Loucy (cell line): ENCODE data around the gene DNAH6.
"Not testable (repeated sequence)": the region's sequence is repeated elsewhere in the genome, so short reads cannot be mapped to it uniquely, and the experiment has no call there.

ENCODE experiments used
- H2AFZ ChIP-seq: fragments of 200-600 bp; sonication (generic); 2 replicates; pipeline ENCODE4 v1.6.0; 2016; ENCODE audit warnings: antibody characterized with exemption, mild to moderate bottlenecking, low read length, moderate library complexity
- H3F3A ChIP-seq: fragments of 200-600 bp; 2 replicates; pipeline ENCODE4 v1.6.0; 2016; ENCODE audit warnings: antibody characterized with exemption, low read depth, mild to moderate bottlenecking
- H3K27me3 ChIP-seq: fragments of 200-600 bp; sonication (generic); 2 replicates; pipeline ENCODE4 v1.6.1; 2014; ENCODE audit warnings: low read length, mild to moderate bottlenecking; ENCODE audit not compliant: insufficient read depth, poor library complexity, severe bottlenecking
- H3K36me3 ChIP-seq: fragments of 200-600 bp; sonication (generic); 2 replicates; pipeline ENCODE4 v1.6.1; 2016; ENCODE audit warnings: low read length; ENCODE audit not compliant: insufficient read depth
- H3K4me1 ChIP-seq: fragments of 200-600 bp; sonication (generic); 2 replicates; pipeline ENCODE4 v1.5.1; 2014; ENCODE audit warnings: low read length, mild to moderate bottlenecking; ENCODE audit not compliant: insufficient read depth, poor library complexity, severe bottlenecking
- H3K4me2 ChIP-seq: fragments of 200-600 bp; sonication (generic); 2 replicates; pipeline ENCODE4 v1.6.0; 2014; ENCODE audit warnings: antibody characterized with exemption, low read length, low read depth, mild to moderate bottlenecking; ENCODE audit not compliant: poor library complexity, severe bottlenecking
- H3K4me3 ChIP-seq: fragments of 200-600 bp; sonication (generic); 2 replicates; pipeline ENCODE4 v1.5.1; 2014; ENCODE audit warnings: low read length, mild to moderate bottlenecking, mixed read lengths; ENCODE audit not compliant: poor library complexity, severe bottlenecking
- H3K79me2 ChIP-seq: fragments of 200-600 bp; sonication (generic); 2 replicates; pipeline ENCODE4 v1.6.1; 2014; ENCODE audit warnings: low read length; ENCODE audit not compliant: insufficient read depth
- H3K9ac ChIP-seq: fragments of 200-600 bp; sonication (generic); 2 replicates; pipeline ENCODE4 v1.6.0; 2014; ENCODE audit warnings: mild to moderate bottlenecking, low read depth, low read length, moderate library complexity; ENCODE audit not compliant: poor library complexity, severe bottlenecking
- H3K9me2 ChIP-seq: fragments of 200-600 bp; sonication (generic); replicated peaks from 2 replicates; pipeline ENCODE4 v1.6.1; 2016; ENCODE audit warnings: low read depth, low read length, mixed read lengths
- H3K9me3 ChIP-seq: fragments of 200-600 bp; sonication (generic); 2 replicates; pipeline ENCODE4 v1.6.1; 2014; ENCODE audit warnings: mild to moderate bottlenecking, antibody characterized with exemption, low read length, low read depth; ENCODE audit not compliant: insufficient read depth
- H4K20me1 ChIP-seq: fragments of 200-600 bp; sonication (generic); 2 replicates; pipeline ENCODE4 v1.6.0; 2014; ENCODE audit warnings: antibody characterized with exemption, low read length, mild to moderate bottlenecking; ENCODE audit not compliant: insufficient read depth, poor library complexity, severe bottlenecking
- EZH2phosphoT487 ChIP-seq: fragments of 200-600 bp; IDR thresholded peaks from 2 replicates; pipeline ENCODE4 v1.6.1; 2018; ENCODE audit warnings: antibody characterized with exemption, mild to moderate bottlenecking, moderate library complexity, borderline replicate concordance
- TF ChIP-seq, protein P1 (sequence below): fragments of 200-600 bp; sonication (generic); conservative IDR thresholded peaks from 2 replicates; pipeline ENCODE4 v1.5.1; 2014; ENCODE audit warnings: mild to moderate bottlenecking, antibody characterized with exemption, low read length

DNAH6 gene

DNA sequence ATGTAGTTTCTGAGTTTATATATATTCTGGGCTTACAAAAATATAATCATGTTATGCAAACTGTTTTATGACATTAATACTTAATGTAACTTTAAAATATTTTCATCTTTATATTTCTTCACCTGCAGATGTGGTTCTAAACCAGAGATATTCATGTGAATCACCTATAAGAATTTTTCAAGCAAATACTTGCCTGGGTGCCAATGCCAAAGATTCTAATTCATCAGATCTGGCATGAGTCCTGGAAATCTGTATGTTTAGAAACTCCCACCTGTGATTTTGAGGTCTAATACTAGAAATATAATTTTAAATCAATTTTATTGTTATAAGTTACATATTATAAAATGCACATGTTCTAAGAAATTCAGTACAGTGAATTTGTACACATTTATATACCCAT lies 19.9 kb upstream of the DNAH6 start:
- Histone ChIP-seq H3K9me3 (no peaks in the 10 kb centered on the region), H3K9ac (no peak overlapping the region), H3K79me2 (no peaks in the 10 kb centered on the region), H3F3A (no peaks in the 10 kb centered on the region), H3K4me3 (no peak overlapping the region), H3K36me3 (no peaks in the 10 kb centered on the region), H3K9me2 (no peaks in the 10 kb centered on the region), H4K20me1 (no peaks in the 10 kb centered on the region), H3K27me3 (no peaks in the 10 kb centered on the region), H3K4me2 (no peak overlapping the region), H3K4me1 (no peaks in the 10 kb centered on the region), H2AFZ (no peak overlapping the region)
- TF ChIP-seq, protein P1, sequence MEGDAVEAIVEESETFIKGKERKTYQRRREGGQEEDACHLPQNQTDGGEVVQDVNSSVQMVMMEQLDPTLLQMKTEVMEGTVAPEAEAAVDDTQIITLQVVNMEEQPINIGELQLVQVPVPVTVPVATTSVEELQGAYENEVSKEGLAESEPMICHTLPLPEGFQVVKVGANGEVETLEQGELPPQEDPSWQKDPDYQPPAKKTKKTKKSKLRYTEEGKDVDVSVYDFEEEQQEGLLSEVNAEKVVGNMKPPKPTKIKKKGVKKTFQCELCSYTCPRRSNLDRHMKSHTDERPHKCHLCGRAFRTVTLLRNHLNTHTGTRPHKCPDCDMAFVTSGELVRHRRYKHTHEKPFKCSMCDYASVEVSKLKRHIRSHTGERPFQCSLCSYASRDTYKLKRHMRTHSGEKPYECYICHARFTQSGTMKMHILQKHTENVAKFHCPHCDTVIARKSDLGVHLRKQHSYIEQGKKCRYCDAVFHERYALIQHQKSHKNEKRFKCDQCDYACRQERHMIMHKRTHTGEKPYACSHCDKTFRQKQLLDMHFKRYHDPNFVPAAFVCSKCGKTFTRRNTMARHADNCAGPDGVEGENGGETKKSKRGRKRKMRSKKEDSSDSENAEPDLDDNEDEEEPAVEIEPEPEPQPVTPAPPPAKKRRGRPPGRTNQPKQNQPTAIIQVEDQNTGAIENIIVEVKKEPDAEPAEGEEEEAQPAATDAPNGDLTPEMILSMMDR: no peak
- no peak for TF ChIP-seq EZH2phosphoT487

DNA sequence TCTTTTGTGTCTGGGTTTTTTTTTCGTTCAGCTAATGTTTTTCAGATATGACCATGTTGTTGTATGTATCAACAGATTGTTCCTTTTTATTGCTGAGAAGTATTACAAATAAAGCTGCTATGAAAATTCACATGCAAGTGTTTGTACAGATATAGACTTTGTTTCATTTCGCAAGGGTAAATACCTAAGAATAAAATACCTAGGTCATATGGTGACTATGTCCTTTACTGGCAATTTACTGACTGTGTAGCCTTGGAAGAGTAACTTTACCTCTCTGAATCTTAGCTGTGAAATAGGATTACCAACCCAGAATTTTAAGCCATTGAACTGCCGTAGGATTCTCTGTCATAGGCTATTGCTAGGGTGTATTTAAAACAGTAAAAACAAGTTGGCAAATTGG lies 19.0 kb upstream of the DNAH6 start:
- Histone ChIP-seq H3K9me2 (no peaks in the 10 kb centered on the region), H3K79me2 (no peaks in the 10 kb centered on the region), H4K20me1 (no peaks in the 10 kb centered on the region), H3K4me1 (no peaks in the 10 kb centered on the region), H3K27me3 (no peaks in the 10 kb centered on the region), H3K9me3 (no peaks in the 10 kb centered on the region), H3K4me3 (no peak overlapping the region), H3K4me2 (no peak overlapping the region), H3K36me3 (no peaks in the 10 kb centered on the region), H3F3A (no peaks in the 10 kb centered on the region), H3K9ac (no peak overlapping the region), H2AFZ (no peak overlapping the region)
- TF ChIP-seq EZH2phosphoT487: no peak
- TF ChIP-seq, protein P1: no peak

DNA sequence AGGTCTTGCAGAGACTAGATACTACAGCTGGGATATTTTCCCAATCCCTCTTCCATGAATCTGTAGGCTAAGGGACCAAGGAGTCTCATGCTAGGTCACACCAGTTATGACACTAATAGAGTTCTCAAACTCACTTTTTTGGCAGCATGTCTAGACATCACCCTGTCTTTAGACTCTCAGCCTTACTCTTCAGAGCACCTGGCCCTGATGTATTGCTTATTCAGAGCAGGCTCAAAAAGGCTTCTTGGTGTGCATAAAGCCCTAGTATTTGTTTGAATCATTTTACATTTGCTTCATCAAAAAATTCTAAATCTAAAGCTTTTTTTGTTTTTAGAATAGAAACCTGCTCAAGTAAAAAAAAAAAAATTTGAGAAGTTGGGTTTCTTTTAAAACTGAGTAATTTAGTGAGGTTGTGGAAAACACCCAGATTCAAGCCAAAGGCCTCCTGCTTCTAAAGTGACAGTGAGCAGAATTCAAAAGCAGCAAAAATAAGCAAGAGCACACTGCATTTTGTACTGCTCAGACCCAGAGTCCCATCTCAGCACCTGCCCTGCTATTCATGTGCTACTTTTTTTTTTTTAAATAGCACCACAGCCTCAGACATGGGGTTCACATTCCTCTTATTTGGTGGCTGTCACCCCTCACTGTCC lies 18.0 kb upstream of the DNAH6 start:
- H3K4me2 ChIP-seq: no peak overlapping the region

DNA sequence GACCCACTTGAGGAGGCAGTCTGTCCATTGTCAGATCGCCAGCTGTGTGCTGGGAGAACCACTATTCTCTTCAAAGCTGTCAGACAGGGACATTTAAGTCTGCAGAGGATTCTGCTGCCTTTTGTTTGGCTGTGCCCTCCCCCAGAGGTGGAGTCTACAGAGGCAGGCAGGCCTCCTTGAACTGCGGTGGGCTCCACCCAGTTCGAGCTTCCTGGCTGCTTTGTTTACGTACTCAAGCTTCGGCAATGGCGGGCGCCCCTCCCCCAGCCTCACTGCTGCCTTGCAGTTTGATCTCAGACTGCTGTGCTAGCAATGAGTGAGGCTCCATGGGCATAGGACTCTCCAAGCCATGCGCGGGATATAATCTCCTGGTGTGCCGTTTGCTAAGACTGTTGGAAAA lies 5.3 kb upstream of the DNAH6 start:
- H3K9me2 ChIP-seq, H3K4me1 ChIP-seq, H3K9ac ChIP-seq, H3K4me3 ChIP-seq, H2AFZ ChIP-seq, H3F3A ChIP-seq, H3K9me3 ChIP-seq, H3K36me3 ChIP-seq, H3K4me2 ChIP-seq, H4K20me1 ChIP-seq, H3K27me3 ChIP-seq, H3K79me2 ChIP-seq: not testable (repeated sequence)

More for the DNA sequence above, 18.0 kb upstream of the DNAH6 start:
- no peaks in the 10 kb centered on the region for H3K9me3 ChIP-seq
- no peak for TF ChIP-seq EZH2phosphoT487
- TF ChIP-seq, protein P1: no peak
- H3K36me3 ChIP-seq: no peaks in the 10 kb centered on the region
- H3K79me2 ChIP-seq: no peaks in the 10 kb centered on the region
- no peak overlapping the region for H3K4me3 ChIP-seq
- no peaks in the 10 kb centered on the region for H3F3A ChIP-seq
- no peaks in the 10 kb centered on the region for H3K27me3 ChIP-seq
- H4K20me1 ChIP-seq: no peaks in the 10 kb centered on the region
- no peaks in the 10 kb centered on the region for H3K4me1 ChIP-seq
- H3K9ac ChIP-seq: no peak overlapping the region
- no peaks in the 10 kb centered on the region for H3K9me2 ChIP-seq
- no peak overlapping the region for H2AFZ ChIP-seq
